ENCODE measurements around the gene SBSN.
A peak's percentile ranks its signal among the peaks of the same experiment; 100 is the strongest.

Gene SBSN

DNA sequence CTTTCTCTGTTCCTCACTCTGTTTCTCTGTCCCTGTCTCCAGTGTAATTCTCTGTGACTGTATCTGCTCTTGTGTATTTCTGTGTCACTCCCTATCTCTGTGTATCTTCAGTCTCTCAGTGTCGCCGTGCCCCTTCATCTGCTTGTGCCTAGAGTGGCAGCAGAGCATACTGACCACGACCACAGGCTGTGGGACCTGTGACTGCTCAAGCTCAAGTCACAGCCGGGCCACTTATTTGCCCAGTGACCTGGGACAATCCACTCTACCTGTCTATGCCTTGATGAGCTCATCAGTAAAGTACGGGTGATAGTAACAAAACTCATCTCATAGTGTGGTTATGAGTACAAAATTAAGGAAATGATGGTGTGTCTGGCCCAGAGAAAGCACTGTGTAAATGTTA is 26.0 kb upstream of the SBSN start:
- no peak for FAIRE-seq

GRCh38 chr19:35553385-35554000 is 25.4 kb upstream of the SBSN start:
- FAIRE-seq, result no peak

DNA sequence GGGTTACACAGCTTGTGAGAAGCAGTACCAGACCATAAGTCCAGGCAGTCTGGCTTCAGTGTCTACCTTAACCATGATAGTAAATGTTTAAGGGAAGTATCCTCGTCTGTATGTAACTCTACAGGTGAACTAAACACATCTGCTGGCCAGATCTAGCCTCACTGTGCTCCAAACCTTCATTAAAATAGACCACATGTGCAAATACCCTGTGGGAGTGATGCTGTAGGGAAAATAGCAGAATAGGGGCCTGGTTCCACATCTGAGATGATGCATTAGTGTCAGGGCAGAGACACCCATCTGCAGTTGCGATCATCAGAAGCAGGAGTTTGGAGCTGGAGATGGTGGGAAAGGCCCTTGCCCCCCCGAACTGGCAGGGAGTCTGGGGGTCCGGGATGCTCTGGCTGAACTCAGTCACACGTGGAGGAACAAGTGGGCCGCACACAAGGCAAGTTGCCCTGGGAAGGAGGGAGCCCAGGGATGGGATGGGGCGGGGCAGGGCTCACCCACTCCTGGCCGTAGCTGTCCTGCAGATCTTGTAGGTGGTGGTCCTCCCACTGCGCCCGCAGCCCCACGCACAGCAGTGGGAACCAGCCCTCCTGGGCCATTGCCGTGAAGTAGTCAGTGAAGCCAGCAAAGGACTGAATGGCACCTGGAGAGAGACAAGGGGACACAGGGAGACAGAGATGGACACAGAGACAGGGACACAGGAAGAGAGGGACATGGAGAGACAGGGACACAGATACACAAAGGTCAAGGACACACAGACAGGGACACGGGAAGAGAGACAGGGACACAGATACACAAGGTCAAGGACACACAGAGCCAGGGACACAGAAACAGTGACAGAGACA is 24.6 kb upstream of the SBSN start:
- no peak for FAIRE-seq

- no peak for FAIRE-seq
These were observed 23.1 kb upstream of the SBSN start for GRCh38 chr19:35551091-35551810.

- FAIRE-seq, result no peak
These were observed 21.9 kb upstream of the SBSN start for GRCh38 chr19:35549879-35550523.

DNA sequence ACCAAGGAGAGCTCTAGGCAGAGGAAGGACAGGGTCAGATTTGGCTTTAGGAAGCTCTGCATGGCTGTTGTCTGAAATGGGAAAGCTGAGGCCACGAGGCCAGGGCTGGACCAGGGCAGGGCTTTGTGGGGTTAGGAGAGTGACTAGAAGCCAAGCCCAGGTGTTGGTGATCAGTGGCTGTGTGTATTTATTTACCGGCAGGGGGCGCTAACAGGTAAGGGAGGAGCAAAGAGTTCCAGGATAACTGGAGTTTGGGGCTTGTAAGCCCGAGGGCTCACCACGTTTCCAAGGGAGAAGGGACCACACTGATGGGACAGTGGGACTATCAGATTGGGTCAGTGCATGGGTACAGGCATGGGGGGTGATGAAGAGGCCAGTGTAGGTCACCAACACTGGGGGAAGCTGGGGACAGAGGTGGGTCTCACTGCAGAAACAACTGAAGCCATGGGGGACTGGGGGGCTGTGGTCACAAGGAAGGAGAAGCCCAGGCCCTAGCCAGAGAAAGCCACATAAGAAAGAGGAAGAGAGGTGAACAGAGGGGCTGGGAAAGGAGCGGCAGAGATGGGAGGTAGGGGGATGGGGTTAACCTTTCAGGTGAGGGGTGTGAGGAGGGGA is 21.2 kb upstream of the SBSN start:
- peak; percentile 71 for FAIRE-seq

GRCh38 chr19:35546532-35546931 is 18.4 kb upstream of the SBSN start:
- FAIRE-seq, result no peak

- FAIRE-seq, result no peak
These were observed 17.8 kb upstream of the SBSN start for GRCh38 chr19:35545855-35546381.

DNA sequence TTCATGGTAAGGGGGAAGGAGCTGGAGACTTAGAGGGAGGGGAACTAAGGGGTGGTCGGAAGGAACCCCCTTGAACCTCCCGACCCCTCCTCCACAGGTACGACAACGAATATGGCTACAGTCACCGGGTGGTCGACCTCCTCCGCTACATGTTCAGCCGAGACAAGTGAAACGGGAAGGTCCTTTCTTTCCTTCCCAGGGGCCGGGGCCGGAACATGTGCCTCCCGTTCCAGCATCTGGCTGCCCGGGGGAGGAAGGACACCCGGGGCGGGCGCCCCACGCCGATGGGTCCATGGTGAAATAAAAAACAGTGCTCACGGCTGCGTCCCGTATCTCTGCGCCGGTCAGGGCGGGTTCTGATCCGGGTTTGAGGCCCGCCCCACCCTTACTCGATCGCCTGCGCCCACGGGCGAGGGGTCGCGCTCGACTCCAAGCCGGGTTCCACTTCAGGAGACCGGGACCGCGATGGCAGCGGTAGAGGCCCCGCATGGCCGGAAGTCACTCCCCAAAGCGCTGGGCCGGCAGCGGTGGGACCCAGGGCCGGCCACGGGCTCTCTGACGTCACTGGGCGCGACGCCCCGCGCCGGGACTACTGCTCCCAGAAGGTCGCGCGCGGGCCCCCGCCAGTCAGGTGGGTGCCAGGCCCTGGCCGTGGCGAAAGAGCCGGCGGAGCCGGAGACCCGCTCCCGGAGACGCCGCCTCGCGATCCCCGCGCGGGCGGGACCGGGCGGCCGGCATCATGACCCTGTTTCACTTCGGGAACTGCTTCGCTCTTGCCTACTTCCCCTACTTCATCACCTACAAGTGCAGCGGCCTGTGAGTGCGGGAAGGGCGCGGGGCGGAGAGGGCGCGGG is 17.1 kb upstream of the SBSN start, which contains the start of gene TMEM147:
Gene TMEM147 (plus strand): TSS at position 626 of the 854 bp plus-strand sequence. CDS start 114 bp downstream, at position 740.
- FAIRE-seq, result no peak

GRCh38 chr19:35544110-35544802 is 16.1 kb upstream of the SBSN start:
- no peak for FAIRE-seq

GRCh38 chr19:35543280-35544109 is 15.4 kb upstream of the SBSN start:
- FAIRE-seq, result no peak

DNA sequence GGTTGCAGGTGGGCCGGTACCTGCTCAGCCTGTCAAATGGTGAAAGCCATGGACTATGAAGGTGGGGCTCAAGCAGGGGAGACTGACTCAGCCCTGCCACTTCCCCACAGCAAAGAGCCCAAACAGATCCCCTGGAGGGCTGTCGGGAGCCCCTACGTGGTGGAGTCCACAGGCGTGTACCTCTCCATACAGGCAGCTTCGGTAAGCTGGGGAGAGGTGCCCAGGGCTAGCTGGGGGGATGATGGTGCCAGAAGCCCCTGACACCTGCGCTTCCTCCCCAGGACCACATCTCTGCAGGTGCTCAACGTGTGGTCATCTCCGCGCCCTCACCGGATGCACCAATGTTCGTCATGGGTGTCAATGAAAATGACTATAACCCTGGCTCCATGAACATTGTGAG is 14.1 kb upstream of the SBSN start:
- no peak for FAIRE-seq

DNA sequence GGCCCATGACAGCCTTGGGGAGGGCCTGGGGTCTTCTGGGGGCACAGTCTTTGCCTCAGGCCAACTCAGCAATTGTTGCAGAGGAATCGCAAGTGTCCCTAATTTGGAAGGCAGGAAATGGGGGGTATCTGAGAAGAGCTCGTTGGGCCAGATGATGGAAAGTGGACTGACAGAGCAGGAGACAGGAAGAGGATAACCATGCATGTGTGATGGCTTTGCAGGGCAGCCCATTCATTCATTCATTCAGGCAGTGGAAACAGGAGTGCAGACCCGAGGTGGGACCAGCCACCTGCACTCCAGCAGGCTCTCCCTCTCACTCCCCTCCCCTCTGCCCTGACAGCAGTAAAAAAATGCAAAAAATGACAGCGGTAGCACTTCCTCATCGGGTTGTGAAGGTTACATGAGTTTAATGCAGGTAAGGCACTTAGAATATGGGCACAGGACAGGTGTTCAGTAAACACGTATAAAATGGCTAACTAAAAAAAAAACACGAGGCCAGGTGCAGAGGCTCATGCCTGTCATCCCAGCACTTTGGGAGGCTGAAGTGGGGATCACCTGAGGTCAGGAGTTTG is 12.3 kb upstream of the SBSN start:
- no peak for FAIRE-seq

- FAIRE-seq, result no peak
These were observed 11.7 kb upstream of the SBSN start for GRCh38 chr19:35539850-35540249.

GRCh38 chr19:35539314-35539713 is 11.2 kb upstream of the SBSN start:
- no peak for FAIRE-seq

DNA sequence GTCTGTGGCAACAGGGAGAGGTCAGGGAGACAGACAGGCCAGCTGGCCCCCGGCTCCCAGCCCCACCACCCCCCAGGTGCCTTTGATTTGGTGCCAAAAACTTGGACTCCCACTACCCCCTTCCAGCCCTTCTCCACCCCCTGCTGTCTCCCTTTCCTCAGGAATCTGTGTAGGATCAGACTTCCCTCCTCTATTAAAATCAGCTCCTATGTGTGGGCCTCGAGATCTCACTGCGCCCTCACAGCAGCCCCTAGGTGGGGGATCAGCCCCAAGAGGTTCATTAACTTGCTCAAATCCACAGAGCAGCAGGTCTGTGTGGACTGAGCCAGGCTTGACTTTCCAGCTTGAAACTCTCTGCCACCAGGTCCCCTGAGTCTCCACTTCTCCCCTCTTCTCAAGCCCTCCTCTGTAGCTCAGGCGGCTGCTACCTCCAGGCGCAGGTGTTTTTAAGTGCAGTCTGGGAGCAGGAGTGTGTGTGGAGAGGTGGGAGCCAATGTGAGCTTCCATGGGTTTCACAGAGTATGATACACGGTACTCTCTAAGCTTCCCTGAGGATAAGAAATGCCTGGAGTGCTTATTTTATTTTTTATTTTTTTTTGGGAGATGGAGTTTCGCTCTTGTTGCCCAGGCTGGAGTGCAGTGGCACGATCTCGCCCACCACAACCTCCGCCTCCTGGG is 6.8 kb upstream of the SBSN start:
- no peak for FAIRE-seq

GRCh38 chr19:35533822-35534392 is 5.8 kb upstream of the SBSN start:
- no peak for FAIRE-seq

- no peak for FAIRE-seq
These were observed 5.2 kb upstream of the SBSN start, which contains the start of gene GAPDHS for GRCh38 chr19:35533201-35533821. TSS of gene GAPDHS (plus strand) at chr19:35533456. CDS start at chr19:35533528, 72 bp downstream.
